HepG2 (cell line): ENCODE measurements around the gene MATR3. TPM values are rescaled to one million over a fixed set of nuclear protein-coding genes. Genes with fewer than 3 reads are reported as not detected.

Experiments used
- AFF4 ChIP-seq: sonication (generic); formaldehyde crosslinking; IDR thresholded peaks from 2 replicates; pipeline ENCODE4 v1.4.0; 2020; ENCODE audit warnings: missing genetic modification reagents
- ARHGAP35 ChIP-seq: sonication (generic); formaldehyde crosslinking; IDR thresholded peaks from 2 replicates; pipeline ENCODE4 v1.9.0; 2022; ENCODE audit warnings: mild to moderate bottlenecking, inconsistent platforms, moderate library complexity, missing genetic modification reagents, borderline replicate concordance
- BCL6 ChIP-seq: IDR thresholded peaks from 2 replicates; pipeline ENCODE4 v1.6.1; 2016; ENCODE audit warnings: missing genetic modification reagents, missing compliant biosample characterization
- BRD4 ChIP-seq: sonication (generic); formaldehyde crosslinking; IDR thresholded peaks from 2 replicates; pipeline ENCODE4 v1.4.0; 2020; ENCODE audit warnings: missing genetic modification reagents
- DMAP1 ChIP-seq: IDR thresholded peaks from 2 replicates; pipeline ENCODE4 v1.6.1; 2016
- DNMT1 ChIP-seq: sonication (generic); formaldehyde crosslinking; IDR thresholded peaks from 2 replicates; pipeline ENCODE4 v1.5.1; 2020; ENCODE audit warnings: mild to moderate bottlenecking, missing genetic modification reagents
- GATA4 ChIP-seq: sonication (generic); IDR thresholded peaks from 2 replicates; pipeline ENCODE4 v1.6.1; 2016; ENCODE audit warnings: antibody characterized with exemption, low read depth, borderline replicate concordance
- HIVEP1 ChIP-seq: sonication (generic); formaldehyde crosslinking; IDR thresholded peaks from 2 replicates; pipeline ENCODE4 v1.4.0; 2020; ENCODE audit warnings: mild to moderate bottlenecking, missing genetic modification reagents
- IRF2 ChIP-seq: IDR thresholded peaks from 2 replicates; pipeline ENCODE4 v1.6.1; 2018; ENCODE audit warnings: missing genetic modification reagents, missing compliant biosample characterization
- MYPOP ChIP-seq: sonication (generic); formaldehyde crosslinking; IDR thresholded peaks from 2 replicates; pipeline ENCODE4 v1.8.1; 2023; ENCODE audit warnings: mild to moderate bottlenecking, moderate library complexity, missing genetic modification reagents
- TCF7 ChIP-seq: sonication (generic); IDR thresholded peaks from 2 replicates; pipeline ENCODE4 v1.6.1; 2016; ENCODE audit warnings: antibody characterized with exemption, low read depth
- TMF1 ChIP-seq: sonication (generic); formaldehyde crosslinking; IDR thresholded peaks from 2 replicates; pipeline ENCODE4 v1.8.1; 2022; ENCODE audit warnings: low read depth, missing genetic modification reagents
- USF2 ChIP-seq, 2 experiments: sonication (generic) in 1 of 2; formaldehyde crosslinking in 1 of 2; IDR thresholded peaks; 2 replicates each; pipeline versions ENCODE4 v1.5.1 to v1.6.1; 2011 to 2020; ENCODE audit warnings: borderline replicate concordance in 1 of 2, low read depth in 1 of 2, low read length in 1 of 2, mild to moderate bottlenecking in 1 of 2, missing genetic modification reagents in 1 of 2, moderate library complexity in 1 of 2
- ZNF484 ChIP-seq: sonication (generic); formaldehyde crosslinking; IDR thresholded peaks from 2 replicates; pipeline ENCODE4 v1.5.1; 2020; ENCODE audit warnings: mild to moderate bottlenecking, low read depth, missing genetic modification reagents, borderline replicate concordance
- ZNF547 ChIP-seq: sonication (generic); formaldehyde crosslinking; IDR thresholded peaks from 2 replicates; pipeline ENCODE4 v1.5.1; 2020; ENCODE audit warnings: mild to moderate bottlenecking, missing genetic modification reagents
- ZNF570 ChIP-seq: sonication (generic); formaldehyde crosslinking; IDR thresholded peaks from 2 replicates; pipeline ENCODE4 v1.4.0; 2020; ENCODE audit warnings: mild to moderate bottlenecking, missing genetic modification reagents, borderline replicate concordance
- ZNF710 ChIP-seq: sonication (generic); formaldehyde crosslinking; IDR thresholded peaks from 2 replicates; pipeline ENCODE4 v1.5.0; 2020; ENCODE audit warnings: mild to moderate bottlenecking, missing genetic modification reagents, borderline replicate concordance
- polyA plus RNA-seq, 8 experiments: library from polyadenylated mRNA; depleted of rRNA in 3 of 8; stranded (reverse) in 7 of 8; unstranded in 1 of 8; fragments of >200 nt; fragmentation: Illumina TruSeq in 4 of 8; extraction: Trizol in 4 of 8; gene quantifications; 2 replicates each; pipeline versions ENCODE4 v1.2.1 to v1.2.3, GENCODE V29; 2011 to 2016; ENCODE audit warnings: low read depth in 4 of 8, missing spikeins in 1 of 8, mixed read lengths in 1 of 8; ENCODE audit not compliant: insufficient read depth in 1 of 8
- total RNA-seq, 5 experiments: library from RNA; depleted of rRNA; stranded (reverse); fragments of >200 nt; fragmentation: Illumina TruSeq; extraction: Trizol; gene quantifications; 2 replicates each; pipeline ENCODE4 v1.2.3, GENCODE V29; 2016; ENCODE audit warnings: low read depth in 1 of 5

Gene MATR3
- total and polyA plus RNA-seq, 2 of the 13 experiments (the other 11 are each of a cell fraction or from before 2014, with no cell fraction given) = 94.2 to 341 TPM

GRCh38 chr5:139273572-139274289, 19.8 kb upstream of the MATR3 start (continued):
- TF ChIP-seq AFF4 (CRISPR knock-in tag) (0 out of 2 replicates have a peak, but pooled peaks have one; percentile 69), ZNF570 (CRISPR knock-in tag) (no peak), ZNF547 (CRISPR knock-in tag) (no peak), ZNF484 (CRISPR knock-in tag) (no peak), BCL6 (peak; percentile 44; the same call in 1 of the 2 replicates), TMF1 (no peak), TCF7 (no peak), BRD4 (CRISPR knock-in tag) (peak; percentile 56; the same call in 1 of the 2 replicates), USF2 (IDR thresholded peaks at IDR 0.05; ENCODE audit: low read depth, low read length) (no peak), USF2 (CRISPR knock-in tag; IDR thresholded peaks at IDR 0.05; ENCODE audit: borderline replicate concordance) (peak; percentile 66; the same call in 1 of the 2 replicates), DMAP1 (CRISPR knock-in tag) (peak; percentile 98), HIVEP1 (CRISPR knock-in tag) (0 out of 2 replicates have a peak, but pooled peaks have one; percentile 37), ZNF710 (no peak), GATA4 (0 out of 2 replicates have a peak, but pooled peaks have one; percentile 29), ARHGAP35 (CRISPR knock-in tag) (no peak), IRF2 (CRISPR knock-in tag) (peak; percentile 69), DNMT1 (no peak), MYPOP (CRISPR knock-in tag) (peak; percentile 43; the same call in 1 of the 2 replicates)
